Measurements from ENCODE around the gene TTC34. TPM values are rescaled to one million over a fixed set of nuclear protein-coding genes. Genes with fewer than 3 reads are reported as not detected.

The TTC34 gene
- total RNA-seq, 1 experiment from 2014 or later = 1.3 TPM

DNA sequence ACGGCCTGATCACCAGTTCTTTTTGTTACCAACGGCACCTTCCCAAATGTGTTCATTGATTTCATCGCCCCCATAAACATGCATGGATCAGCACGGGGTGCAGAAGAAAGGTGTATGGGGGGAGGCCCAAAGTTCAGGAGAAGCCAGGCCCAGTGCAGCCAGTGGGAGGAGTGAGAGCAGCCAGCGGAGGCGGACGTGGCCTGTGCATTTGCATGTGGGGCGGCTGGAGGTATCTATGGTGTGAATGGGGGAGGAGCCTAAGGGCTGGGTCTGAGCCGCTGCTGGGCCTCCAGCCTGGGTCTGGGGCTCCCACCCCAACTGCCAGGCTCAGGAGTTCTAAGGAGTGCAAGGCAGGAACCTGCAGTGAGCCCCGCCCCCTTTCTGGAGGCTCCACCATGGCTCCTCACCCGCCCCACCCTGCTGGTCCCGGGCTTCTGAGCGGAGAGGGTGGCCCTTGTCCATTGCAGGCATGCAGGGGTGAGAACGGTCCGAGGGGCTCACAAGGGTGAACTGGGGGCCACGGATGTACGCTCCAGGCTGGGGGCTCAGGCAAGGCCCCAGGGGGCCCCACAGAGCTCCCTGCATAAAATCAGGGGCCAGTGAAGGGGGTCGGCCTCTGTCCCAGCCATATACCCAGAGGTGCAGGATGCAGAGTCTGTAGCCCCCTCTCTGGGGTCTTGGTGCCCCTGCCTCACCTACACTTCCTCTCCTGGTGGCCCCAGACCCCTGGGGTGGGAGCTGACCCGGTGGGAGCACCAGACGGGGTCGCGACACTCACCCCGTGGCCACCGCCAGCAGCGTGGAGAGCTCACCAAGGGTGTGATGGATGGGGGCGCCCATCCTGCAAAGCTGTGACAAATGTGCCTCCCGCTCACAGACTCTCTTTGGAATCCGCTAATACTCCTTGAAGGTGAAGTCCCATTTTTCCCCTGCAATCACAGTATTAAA lies 31.3 kb upstream of the TTC34 start:
- Histone ChIP-seq H3K9me2 (ENCODE audit: insufficient read depth) (no peaks in the 10 kb centered on the region), H3K27ac (ENCODE audit: low read depth, low read length) (no peak overlapping the region), H3K4me3 (replicated peaks in 1 of 2; ENCODE audit: low read depth in 1 of 2, low read length in 2 of 2) (no peak overlapping the region), H2AFZ (ENCODE audit: low read depth, low read length, poor library complexity, severe bottlenecking) (no peak overlapping the region), H3K9me3 (ENCODE audit: control insufficient read depth in 1 of 2, insufficient read depth in 1 of 2, low read depth in 1 of 2, low read length in 2 of 2) (no peaks in the 10 kb centered on the region), H4K20me1 (ENCODE audit: insufficient read depth) (no peaks in the 10 kb centered on the region), H3K4me1 (ENCODE audit: control insufficient read depth in 1 of 2, insufficient read depth in 2 of 2, low read length in 2 of 2) (no peaks in the 10 kb centered on the region), H3K79me2 (ENCODE audit: insufficient read depth, low read length) (no peaks in the 10 kb centered on the region), H3K9ac (ENCODE audit: low read length) (no peak overlapping the region), H3K27me3 (ENCODE audit: insufficient read depth, low read length) (no peaks in the 10 kb centered on the region; the same call in 1 of the 2 replicates), H3K36me3 (ENCODE audit: control insufficient read depth in 1 of 2, insufficient read depth in 2 of 2, low read length in 2 of 2) (no peaks in the 10 kb centered on the region), H3K4me2 (ENCODE audit: low read length) (no peak overlapping the region)
- no peak for ATAC-seq
- BruUV-seq (replicated peaks) = no TSS peak
- CTCF ChIA-PET = no interaction called here
- TF ChIP-seq JUND (IDR thresholded peaks at IDR 0.05) (no peak), SIN3A (IDR thresholded peaks at IDR 0.05; ENCODE audit: low read depth) (no peak), FOSL1 (IDR thresholded peaks at IDR 0.05; ENCODE audit: low read depth) (no peak), ZNF274 (IDR thresholded peaks at IDR 0.05; ENCODE audit: low read depth, low read length) (no peak), EGR1 (IDR thresholded peaks at IDR 0.05; ENCODE audit: low read depth) (no peak), YY1 (IDR thresholded peaks at IDR 0.05; ENCODE audit: extremely low read depth, insufficient replicate concordance, low read depth, low read length) (no peak), CEBPB (IDR thresholded peaks at IDR 0.05; ENCODE audit: low read depth) (no peak), EZH2 (IDR thresholded peaks at IDR 0.05) (no peak), TCF7L2 (IDR thresholded peaks at IDR 0.05; ENCODE audit: borderline replicate concordance, extremely low read depth, insufficient read depth, insufficient read length) (no peak), SP1 (IDR thresholded peaks at IDR 0.05; ENCODE audit: low read depth) (no peak), EZH2phosphoT487 (IDR thresholded peaks at IDR 0.05; ENCODE audit: borderline replicate concordance) (no peak), ZFX (IDR thresholded peaks at IDR 0.05) (no peak), CBX3 (IDR thresholded peaks at IDR 0.05; ENCODE audit: low read depth) (no peak), POLR2AphosphoS5 (IDR thresholded peaks at IDR 0.05; ENCODE audit: low read depth, low read length) (no peak)
- TF ChIP-seq, protein P1, sequence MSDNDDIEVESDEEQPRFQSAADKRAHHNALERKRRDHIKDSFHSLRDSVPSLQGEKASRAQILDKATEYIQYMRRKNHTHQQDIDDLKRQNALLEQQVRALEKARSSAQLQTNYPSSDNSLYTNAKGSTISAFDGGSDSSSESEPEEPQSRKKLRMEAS (IDR thresholded peaks at IDR 0.05) = no peak
- TF ChIP-seq, protein P2, sequence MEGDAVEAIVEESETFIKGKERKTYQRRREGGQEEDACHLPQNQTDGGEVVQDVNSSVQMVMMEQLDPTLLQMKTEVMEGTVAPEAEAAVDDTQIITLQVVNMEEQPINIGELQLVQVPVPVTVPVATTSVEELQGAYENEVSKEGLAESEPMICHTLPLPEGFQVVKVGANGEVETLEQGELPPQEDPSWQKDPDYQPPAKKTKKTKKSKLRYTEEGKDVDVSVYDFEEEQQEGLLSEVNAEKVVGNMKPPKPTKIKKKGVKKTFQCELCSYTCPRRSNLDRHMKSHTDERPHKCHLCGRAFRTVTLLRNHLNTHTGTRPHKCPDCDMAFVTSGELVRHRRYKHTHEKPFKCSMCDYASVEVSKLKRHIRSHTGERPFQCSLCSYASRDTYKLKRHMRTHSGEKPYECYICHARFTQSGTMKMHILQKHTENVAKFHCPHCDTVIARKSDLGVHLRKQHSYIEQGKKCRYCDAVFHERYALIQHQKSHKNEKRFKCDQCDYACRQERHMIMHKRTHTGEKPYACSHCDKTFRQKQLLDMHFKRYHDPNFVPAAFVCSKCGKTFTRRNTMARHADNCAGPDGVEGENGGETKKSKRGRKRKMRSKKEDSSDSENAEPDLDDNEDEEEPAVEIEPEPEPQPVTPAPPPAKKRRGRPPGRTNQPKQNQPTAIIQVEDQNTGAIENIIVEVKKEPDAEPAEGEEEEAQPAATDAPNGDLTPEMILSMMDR (IDR thresholded peaks at IDR 0.05 in 2 of 3, conservative IDR thresholded peaks at IDR 0.05 in 1 of 3; ENCODE audit: borderline replicate concordance in 1 of 3, insufficient read depth in 1 of 3, low read depth in 2 of 3, low read length in 2 of 3) = no peak
- TF ChIP-seq, protein P3, sequence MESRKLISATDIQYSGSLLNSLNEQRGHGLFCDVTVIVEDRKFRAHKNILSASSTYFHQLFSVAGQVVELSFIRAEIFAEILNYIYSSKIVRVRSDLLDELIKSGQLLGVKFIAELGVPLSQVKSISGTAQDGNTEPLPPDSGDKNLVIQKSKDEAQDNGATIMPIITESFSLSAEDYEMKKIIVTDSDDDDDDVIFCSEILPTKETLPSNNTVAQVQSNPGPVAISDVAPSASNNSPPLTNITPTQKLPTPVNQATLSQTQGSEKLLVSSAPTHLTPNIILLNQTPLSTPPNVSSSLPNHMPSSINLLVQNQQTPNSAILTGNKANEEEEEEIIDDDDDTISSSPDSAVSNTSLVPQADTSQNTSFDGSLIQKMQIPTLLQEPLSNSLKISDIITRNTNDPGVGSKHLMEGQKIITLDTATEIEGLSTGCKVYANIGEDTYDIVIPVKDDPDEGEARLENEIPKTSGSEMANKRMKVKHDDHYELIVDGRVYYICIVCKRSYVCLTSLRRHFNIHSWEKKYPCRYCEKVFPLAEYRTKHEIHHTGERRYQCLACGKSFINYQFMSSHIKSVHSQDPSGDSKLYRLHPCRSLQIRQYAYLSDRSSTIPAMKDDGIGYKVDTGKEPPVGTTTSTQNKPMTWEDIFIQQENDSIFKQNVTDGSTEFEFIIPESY (IDR thresholded peaks at IDR 0.05; ENCODE audit: extremely low read depth, insufficient replicate concordance, low read length) = no peak
- TF ChIP-seq, protein P4, sequence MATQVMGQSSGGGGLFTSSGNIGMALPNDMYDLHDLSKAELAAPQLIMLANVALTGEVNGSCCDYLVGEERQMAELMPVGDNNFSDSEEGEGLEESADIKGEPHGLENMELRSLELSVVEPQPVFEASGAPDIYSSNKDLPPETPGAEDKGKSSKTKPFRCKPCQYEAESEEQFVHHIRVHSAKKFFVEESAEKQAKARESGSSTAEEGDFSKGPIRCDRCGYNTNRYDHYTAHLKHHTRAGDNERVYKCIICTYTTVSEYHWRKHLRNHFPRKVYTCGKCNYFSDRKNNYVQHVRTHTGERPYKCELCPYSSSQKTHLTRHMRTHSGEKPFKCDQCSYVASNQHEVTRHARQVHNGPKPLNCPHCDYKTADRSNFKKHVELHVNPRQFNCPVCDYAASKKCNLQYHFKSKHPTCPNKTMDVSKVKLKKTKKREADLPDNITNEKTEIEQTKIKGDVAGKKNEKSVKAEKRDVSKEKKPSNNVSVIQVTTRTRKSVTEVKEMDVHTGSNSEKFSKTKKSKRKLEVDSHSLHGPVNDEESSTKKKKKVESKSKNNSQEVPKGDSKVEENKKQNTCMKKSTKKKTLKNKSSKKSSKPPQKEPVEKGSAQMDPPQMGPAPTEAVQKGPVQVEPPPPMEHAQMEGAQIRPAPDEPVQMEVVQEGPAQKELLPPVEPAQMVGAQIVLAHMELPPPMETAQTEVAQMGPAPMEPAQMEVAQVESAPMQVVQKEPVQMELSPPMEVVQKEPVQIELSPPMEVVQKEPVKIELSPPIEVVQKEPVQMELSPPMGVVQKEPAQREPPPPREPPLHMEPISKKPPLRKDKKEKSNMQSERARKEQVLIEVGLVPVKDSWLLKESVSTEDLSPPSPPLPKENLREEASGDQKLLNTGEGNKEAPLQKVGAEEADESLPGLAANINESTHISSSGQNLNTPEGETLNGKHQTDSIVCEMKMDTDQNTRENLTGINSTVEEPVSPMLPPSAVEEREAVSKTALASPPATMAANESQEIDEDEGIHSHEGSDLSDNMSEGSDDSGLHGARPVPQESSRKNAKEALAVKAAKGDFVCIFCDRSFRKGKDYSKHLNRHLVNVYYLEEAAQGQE (IDR thresholded peaks at IDR 0.05; ENCODE audit: low read depth) = no peak
- intact Hi-C loops (cut with micrococcal nuclease) = no loop called here
- POLR2A ChIA-PET = no interaction called here
- RAD21 ChIA-PET (ENCODE audit: low non-redundant PET in 1 of 2, low total read pairs in 2 of 2, uncharacterized antibody in 2 of 2, unreplicated experiment in 2 of 2) = no interaction called here
- DNase-seq (ENCODE audit: low read depth, low spot score) = no peak
